ENCODE results near the gene LHX8.

Gene LHX8

GRCh38 chr1:75208862-75209261 is 74.7 kb downstream of the LHX8 start:
- no peak for DNase-seq

Data from kidney glomerular epithelial cell (primary cell).